ENCODE data around the gene FBXL17. TPM values are rescaled to one million over a fixed set of nuclear protein-coding genes. Genes with fewer than 3 reads are reported as not detected.
A peak's percentile ranks its signal among the peaks of the same experiment; 100 is the strongest.

FBXL17 gene
- total RNA-seq, 8 experiments from 2014 or later: 14.5 to 30.0 (median 26.6) TPM

GRCh38 chr5:107889387-107889786, 492.5 kb downstream of the FBXL17 start:
- in situ Hi-C loops (cut with MboI; ENCODE audit: low pct_unique_long_range_greater_than_20kb in 2 of 9, low sequenced_read_pairs in 9 of 9, unreplicated experiment in 9 of 9): no loop called here
- peak in 2 of 8 experiments; percentile 37 to 41 for ATAC-seq (replicated peaks in 6 of 8)
- WGBS, 10 experiments: 0 to 100% (median 55%) methylated on average over 1 to 3 of the region's 3 CpGs
- H3K4me1 ChIP-seq (replicated peaks in 1 of 2): peaks cover 4 to 8% of the 10 kb centered on the region in 2 donors
- H3K27ac ChIP-seq: no peak overlapping the region
- no peak overlapping the region for H3K4me3 ChIP-seq

- Histone ChIP-seq H3K4me1 (replicated peaks in 1 of 2) (peaks cover 3 to 4% of the 10 kb centered on the region in 2 donors), H3K4me3 (no peak overlapping the region), H3K27ac (no peak overlapping the region)
- 67 to 97% (median 89%) methylated on average over 1 to 4 of the region's 4 CpGs; no CpG with 5 or more reads in 1 of the 10 experiments for WGBS, 10 experiments
- ATAC-seq (replicated peaks in 6 of 8): no peak
- in situ Hi-C loops (cut with MboI; ENCODE audit: low pct_unique_long_range_greater_than_20kb in 2 of 9, low sequenced_read_pairs in 9 of 9, unreplicated experiment in 9 of 9): no loop called here
Measured at GRCh38 chr5:107888541-107888940, 493.4 kb downstream of the FBXL17 start.

- in situ Hi-C loops (cut with MboI; ENCODE audit: low pct_unique_long_range_greater_than_20kb in 2 of 9, low sequenced_read_pairs in 9 of 9, unreplicated experiment in 9 of 9): no loop called here
- WGBS, 10 experiments: 27 to 86% (median 68%) methylated on average over 4 to 11 of the region's 11 CpGs
Measured at GRCh38 chr5:107887166-107887943, 494.5 kb downstream of the FBXL17 start.

GRCh38 chr5:107885601-107886000, 496.3 kb downstream of the FBXL17 start:
- ATAC-seq (replicated peaks in 6 of 8): no peak
- H3K27ac ChIP-seq: no peak overlapping the region
- H3K4me3 ChIP-seq: no peak overlapping the region
- peaks cover 0 to 4% of the 10 kb centered on the region in 2 donors for H3K4me1 ChIP-seq (replicated peaks in 1 of 2)
- WGBS, 10 experiments: 29 to 100% (median 83%) methylated on average over 1 to 2 of the region's 2 CpGs; no CpG with 5 or more reads in 1 of the 10 experiments
- in situ Hi-C loops (cut with MboI; ENCODE audit: low pct_unique_long_range_greater_than_20kb in 2 of 9, low sequenced_read_pairs in 9 of 9, unreplicated experiment in 9 of 9): no loop called here

More at GRCh38 chr5:107887166-107887943, 494.5 kb downstream of the FBXL17 start:
- peak in 1 of 8 experiments; percentile 37 for ATAC-seq (replicated peaks in 6 of 8)
- Histone ChIP-seq H3K4me3 (no peak overlapping the region), H3K27ac (no peak overlapping the region), H3K4me1 (replicated peaks in 1 of 2) (peaks cover 0 to 4% of the 10 kb centered on the region in 2 donors)

- H3K27ac ChIP-seq: no peak overlapping the region
- WGBS, 10 experiments: 50 to 100% (median 92%) methylated on average over 1 of the region's 1 CpG; no CpG with 5 or more reads in 4 of the 10 experiments
- H3K4me3 ChIP-seq: no peak overlapping the region
- H3K4me1 ChIP-seq (replicated peaks in 1 of 2): peaks cover 0 to 4% of the 10 kb centered on the region in 2 donors
- no peak for ATAC-seq (replicated peaks in 6 of 8)
- in situ Hi-C loops (cut with MboI; ENCODE audit: low pct_unique_long_range_greater_than_20kb in 2 of 9, low sequenced_read_pairs in 9 of 9, unreplicated experiment in 9 of 9): no loop called here
Measured at GRCh38 chr5:107884871-107885270, 497.0 kb downstream of the FBXL17 start.

GRCh38 chr5:107878661-107879060, 503.2 kb downstream of the FBXL17 start:
- in situ Hi-C loops (cut with MboI; ENCODE audit: low pct_unique_long_range_greater_than_20kb in 2 of 9, low sequenced_read_pairs in 9 of 9, unreplicated experiment in 9 of 9): no loop called here
- Histone ChIP-seq H3K4me3 (no peak overlapping the region), H3K27ac (no peak overlapping the region), H3K4me1 (replicated peaks in 1 of 2) (peaks cover 22 to 39% of the 10 kb centered on the region in 2 donors)
- no peak for ATAC-seq (replicated peaks in 6 of 8)
- 17 to 87% (median 65%) methylated on average over 1 to 4 of the region's 4 CpGs; no CpG with 5 or more reads in 4 of the 10 experiments for WGBS, 10 experiments

- Histone ChIP-seq H3K4me1 (replicated peaks in 1 of 2) (peaks cover 32 to 57% of the 10 kb centered on the region in 2 donors), H3K4me3 (no peak overlapping the region), H3K27ac (no peak overlapping the region)
- ATAC-seq (replicated peaks in 6 of 8): no peak
- WGBS, 10 experiments: 27 to 100% (median 83%) methylated on average over 2 to 6 of the region's 6 CpGs; no CpG with 5 or more reads in 2 of the 10 experiments
- in situ Hi-C loops (cut with MboI; ENCODE audit: low pct_unique_long_range_greater_than_20kb in 2 of 9, low sequenced_read_pairs in 9 of 9, unreplicated experiment in 9 of 9): no loop called here
Measured at GRCh38 chr5:107876906-107877305, 505.0 kb downstream of the FBXL17 start.

- no peak overlapping the region for H3K4me3 ChIP-seq
- ATAC-seq (replicated peaks in 6 of 8): peak in 5 of 8 experiments; percentile 5 to 68 (median 39)
- H3K4me1 ChIP-seq (replicated peaks in 1 of 2): peaks cover 35 to 63% of the 10 kb centered on the region in 2 donors
- no peak overlapping the region for H3K27ac ChIP-seq
- WGBS, 10 experiments: 53 to 100% (median 80%) methylated on average over 1 to 7 of the region's 7 CpGs; no CpG with 5 or more reads in 1 of the 10 experiments
- in situ Hi-C loops (cut with MboI; ENCODE audit: low pct_unique_long_range_greater_than_20kb in 2 of 9, low sequenced_read_pairs in 9 of 9, unreplicated experiment in 9 of 9): no loop called here
Measured at GRCh38 chr5:107876261-107876660, 505.6 kb downstream of the FBXL17 start.

GRCh38 chr5:107875833-107876232, 506.1 kb downstream of the FBXL17 start:
- peaks cover 37 to 66% of the 10 kb centered on the region in 2 donors for H3K4me1 ChIP-seq (replicated peaks in 1 of 2)
- peak; percentile 77 to 100 (median 88) for ATAC-seq (replicated peaks in 6 of 8)
- in situ Hi-C loops (cut with MboI; ENCODE audit: low pct_unique_long_range_greater_than_20kb in 2 of 9, low sequenced_read_pairs in 9 of 9, unreplicated experiment in 9 of 9): no loop called here
- H3K27ac ChIP-seq: no peak overlapping the region
- WGBS, 10 experiments: 3 to 80% (median 67%) methylated on average over 1 to 9 of the region's 9 CpGs; no CpG with 5 or more reads in 1 of the 10 experiments
- H3K4me3 ChIP-seq: no peak overlapping the region

- H3K4me1 ChIP-seq (replicated peaks in 1 of 2): peaks cover 38 to 67% of the 10 kb centered on the region in 2 donors
- H3K4me3 ChIP-seq: no peak overlapping the region
- no peak overlapping the region for H3K27ac ChIP-seq
- in situ Hi-C loops (cut with MboI; ENCODE audit: low pct_unique_long_range_greater_than_20kb in 2 of 9, low sequenced_read_pairs in 9 of 9, unreplicated experiment in 9 of 9): loop anchor here in 1 of 9 experiments (25.0 kb wide), 1 partner anchor 213 kb away; no protein-coding TSS in a partner anchor
- ATAC-seq (replicated peaks in 6 of 8): peak in 1 of 8 experiments; percentile 33
Measured at GRCh38 chr5:107874795-107875194, 507.1 kb downstream of the FBXL17 start.

GRCh38 chr5:107873877-107874276, 508.0 kb downstream of the FBXL17 start:
- WGBS, 10 experiments: 33 to 100% (median 60%) methylated on average over 1 to 2 of the region's 2 CpGs; no CpG with 5 or more reads in 1 of the 10 experiments
- peak in 1 of 8 experiments; percentile 49 for ATAC-seq (replicated peaks in 6 of 8)
- in situ Hi-C loops (cut with MboI; ENCODE audit: low pct_unique_long_range_greater_than_20kb in 2 of 9, low sequenced_read_pairs in 9 of 9, unreplicated experiment in 9 of 9): loop anchor here in 1 of 9 experiments (25.0 kb wide), 1 partner anchor 213 kb away; no protein-coding TSS in a partner anchor

GRCh38 chr5:107871023-107871422, 510.9 kb downstream of the FBXL17 start:
- no peak for ATAC-seq (replicated peaks in 6 of 8)
- WGBS, 10 experiments: 59 to 100% (median 90%) methylated on average over 1 to 3 of the region's 3 CpGs
- H3K4me3 ChIP-seq: no peak overlapping the region

More at GRCh38 chr5:107873877-107874276, 508.0 kb downstream of the FBXL17 start:
- no peak overlapping the region for H3K27ac ChIP-seq
- H3K4me1 ChIP-seq (replicated peaks in 1 of 2): peaks cover 47 to 76% of the 10 kb centered on the region in 2 donors
- no peak overlapping the region for H3K4me3 ChIP-seq

GRCh38 chr5:107869438-107870115, 512.3 kb downstream of the FBXL17 start:
- ATAC-seq (replicated peaks in 6 of 8): peak; percentile 42 to 84 (median 71)
- 8 to 90% (median 59%) methylated on average over 1 to 4 of the region's 4 CpGs; no CpG with 5 or more reads in 1 of the 10 experiments for whole genome bisulfite sequencing, 10 experiments
- H3K27ac ChIP-seq: no peak overlapping the region
- peaks cover 32 to 46% of the 10 kb centered on the region in 2 donors for H3K4me1 ChIP-seq (replicated peaks in 1 of 2)
- in situ Hi-C loops (cut with MboI; ENCODE audit: low pct_unique_long_range_greater_than_20kb in 2 of 9, low sequenced_read_pairs in 9 of 9, unreplicated experiment in 9 of 9): loop anchor here in 1 of 9 experiments (25.0 kb wide), 1 partner anchor 218 kb away; no protein-coding TSS in a partner anchor
- no peak overlapping the region for H3K4me3 ChIP-seq

More at GRCh38 chr5:107871023-107871422, 510.9 kb downstream of the FBXL17 start:
- H3K27ac ChIP-seq: no peak overlapping the region
- in situ Hi-C loops (cut with MboI; ENCODE audit: low pct_unique_long_range_greater_than_20kb in 2 of 9, low sequenced_read_pairs in 9 of 9, unreplicated experiment in 9 of 9): loop anchor here in 1 of 9 experiments (25.0 kb wide), 1 partner anchor 216 kb away; no protein-coding TSS in a partner anchor
- peaks cover 38 to 61% of the 10 kb centered on the region in 2 donors for H3K4me1 ChIP-seq (replicated peaks in 1 of 2)
